Thyroid gland (tissue), 4 donors: ENCODE data around the gene MIB2.

Experiments used
- POLR2A ChIP-seq, 2 donors: fragments of 450-650 bp; IDR thresholded peaks; one replicate each; pipeline ENCODE4 v1.6.1; 2017; ENCODE audit warnings: antibody characterized with exemption in 2 of 2, mild to moderate bottlenecking in 2 of 2, moderate library complexity in 1 of 2
- TF ChIP-seq, protein P1 (sequence below), 6 experiments: fragments of 200-600 bp in 3 of 6; fragments of 450-650 bp in 3 of 6; sonication (generic) in 3 of 6; IDR thresholded peaks; one replicate each; pipeline ENCODE4 v1.5.1; 2016 to 2019; ENCODE audit warnings: antibody characterized with exemption in 6 of 6, mild to moderate bottlenecking in 2 of 6, inconsistent platforms in 1 of 6, moderate library complexity in 1 of 6

DNA sequence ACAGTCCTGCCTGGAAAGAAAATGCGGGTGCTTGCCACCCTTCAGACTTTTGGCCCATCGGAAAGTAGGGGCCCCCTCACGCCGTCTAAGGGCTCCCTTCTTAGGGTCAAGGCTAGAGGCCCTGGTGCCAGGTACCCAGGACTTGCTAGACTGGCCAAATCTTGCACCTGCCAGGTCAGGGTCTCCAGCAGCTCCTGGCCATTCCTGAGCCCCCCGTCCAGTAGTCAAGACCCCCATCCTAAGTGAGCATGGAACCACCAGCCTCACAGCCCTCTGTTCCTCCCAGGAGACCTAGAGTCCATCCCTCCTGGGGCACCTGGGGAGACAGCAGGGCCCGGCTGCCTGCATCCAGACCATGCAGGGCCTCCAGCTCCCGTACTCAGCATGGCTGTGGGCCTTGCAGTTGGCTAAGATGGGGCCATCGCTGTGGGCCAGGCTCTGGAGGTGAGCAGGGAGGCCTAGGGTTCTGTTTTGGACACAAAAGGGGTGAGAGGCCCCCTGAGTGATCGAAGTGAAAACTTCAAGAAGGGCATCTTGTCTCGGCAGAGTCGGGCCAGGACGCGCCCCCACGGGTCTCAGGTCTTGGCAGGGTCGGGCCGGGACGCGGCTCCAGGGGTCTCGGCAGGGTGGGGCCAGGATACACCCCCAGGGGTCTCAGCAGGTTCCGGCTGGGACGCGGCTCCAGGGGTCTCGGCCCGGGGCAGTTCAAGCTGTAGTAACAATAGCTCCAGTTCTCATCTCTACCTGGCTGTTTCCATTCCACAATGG lies 21.3 kb upstream of the MIB2 start:
- TF ChIP-seq, protein P1, sequence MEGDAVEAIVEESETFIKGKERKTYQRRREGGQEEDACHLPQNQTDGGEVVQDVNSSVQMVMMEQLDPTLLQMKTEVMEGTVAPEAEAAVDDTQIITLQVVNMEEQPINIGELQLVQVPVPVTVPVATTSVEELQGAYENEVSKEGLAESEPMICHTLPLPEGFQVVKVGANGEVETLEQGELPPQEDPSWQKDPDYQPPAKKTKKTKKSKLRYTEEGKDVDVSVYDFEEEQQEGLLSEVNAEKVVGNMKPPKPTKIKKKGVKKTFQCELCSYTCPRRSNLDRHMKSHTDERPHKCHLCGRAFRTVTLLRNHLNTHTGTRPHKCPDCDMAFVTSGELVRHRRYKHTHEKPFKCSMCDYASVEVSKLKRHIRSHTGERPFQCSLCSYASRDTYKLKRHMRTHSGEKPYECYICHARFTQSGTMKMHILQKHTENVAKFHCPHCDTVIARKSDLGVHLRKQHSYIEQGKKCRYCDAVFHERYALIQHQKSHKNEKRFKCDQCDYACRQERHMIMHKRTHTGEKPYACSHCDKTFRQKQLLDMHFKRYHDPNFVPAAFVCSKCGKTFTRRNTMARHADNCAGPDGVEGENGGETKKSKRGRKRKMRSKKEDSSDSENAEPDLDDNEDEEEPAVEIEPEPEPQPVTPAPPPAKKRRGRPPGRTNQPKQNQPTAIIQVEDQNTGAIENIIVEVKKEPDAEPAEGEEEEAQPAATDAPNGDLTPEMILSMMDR (IDR thresholded peaks at IDR 0.05) = no peak
- TF ChIP-seq POLR2A (IDR thresholded peaks at IDR 0.05) = no peak
